NCI-H2107 treated with DMSO at 0.1 percent for 48 hours (cell line): ENCODE measurements around the gene NLGN1.
A peak's percentile ranks its signal among the peaks of the same experiment; 100 is the strongest.

Experiments used
- DNase-seq: peaks from one replicate; lab custom pipeline; 2025; ENCODE audit not compliant: unreplicated experiment; lab: John Stamatoyannopoulos, UW

NLGN1 gene

GRCh38 chr3:174315225-174315624, 917.7 kb downstream of the NLGN1 start:
- DNase-seq, result no peak

- DNase-seq, result no peak
Observed at GRCh38 chr3:174317005-174317404, 919.5 kb downstream of the NLGN1 start.

GRCh38 chr3:174318181-174318580, 920.6 kb downstream of the NLGN1 start:
- DNase-seq, result no peak

- DNase-seq, result no peak
Observed at GRCh38 chr3:174321548-174321947, 924.0 kb downstream of the NLGN1 start.

GRCh38 chr3:174322789-174323188, 925.2 kb downstream of the NLGN1 start:
- DNase-seq, result no peak

GRCh38 chr3:174325171-174325570, 927.6 kb downstream of the NLGN1 start:
- no peak for DNase-seq

- no peak for DNase-seq
Observed at GRCh38 chr3:174325834-174326700, 928.5 kb downstream of the NLGN1 start.

GRCh38 chr3:174329321-174329720, 931.8 kb downstream of the NLGN1 start:
- DNase-seq, result no peak

- no peak for DNase-seq
Observed at GRCh38 chr3:174330303-174330702, 932.8 kb downstream of the NLGN1 start.

- DNase-seq, result no peak
Observed at GRCh38 chr3:174331095-174331800, 933.7 kb downstream of the NLGN1 start.

- DNase-seq, result no peak
Observed at GRCh38 chr3:174332391-174332790, 934.8 kb downstream of the NLGN1 start.

GRCh38 chr3:174333640-174334039, 936.1 kb downstream of the NLGN1 start:
- DNase-seq, result peak; percentile 90

GRCh38 chr3:174334111-174334510, 936.6 kb downstream of the NLGN1 start:
- no peak for DNase-seq

GRCh38 chr3:174335324-174335723, 937.8 kb downstream of the NLGN1 start:
- DNase-seq, result no peak

- DNase-seq, result no peak
Observed at GRCh38 chr3:174335910-174336309, 938.4 kb downstream of the NLGN1 start.
